Muscle of leg (tissue), 11 donors: Measurements from ENCODE around the gene PTPRT. TPM values are rescaled to one million over a fixed set of nuclear protein-coding genes. Genes with fewer than 3 reads are reported as not detected.
"Not testable (repeated sequence)": the region's sequence is repeated elsewhere in the genome, so short reads cannot be mapped to it uniquely, and the experiment has no call there.

ENCODE experiments used
- DNase-seq: peaks from one replicate; pipeline ENCODE4 v3.0.0; 2013
- H3K27ac ChIP-seq: one replicate; pipeline ENCODE4 v1.5.1; 2013; ENCODE audit warnings: mild to moderate bottlenecking, low read length, control low read depth
- H3K27me3 ChIP-seq: one replicate; pipeline ENCODE4 v1.6.1; 2013; ENCODE audit warnings: low read length; ENCODE audit not compliant: control insufficient read depth, insufficient read depth
- H3K36me3 ChIP-seq: one replicate; pipeline ENCODE4 v1.6.1; 2013; ENCODE audit warnings: low read length; ENCODE audit not compliant: control insufficient read depth, insufficient read depth
- H3K4me1 ChIP-seq: one replicate; pipeline ENCODE4 v1.6.1; 2013; ENCODE audit warnings: low read length; ENCODE audit not compliant: control insufficient read depth, insufficient read depth
- H3K4me3 ChIP-seq: one replicate; pipeline ENCODE4 v1.5.1; 2013; ENCODE audit warnings: low read length, control low read depth
- H3K9me3 ChIP-seq: replicated peaks from 2 replicates; pipeline ENCODE4 v1.6.1; 2013; ENCODE audit warnings: low read depth, low read length; ENCODE audit not compliant: control insufficient read depth
- WGBS: methylation state at CpG from one replicate; pipeline ENCODE4 v1.1.5; 2013; ENCODE audit warnings: missing lambda C conversion rate; ENCODE audit not compliant: insufficient coverage; 5-methylcytosine and 5-hydroxymethylcytosine counted together
- polyA plus RNA-seq, 8 donors: library from polyadenylated mRNA; unstranded; fragments of 120-200 nt; gene quantifications; one replicate each; pipeline versions ENCODE4 v1.2.1 to v1.2.3, GENCODE V29; 2013; ENCODE audit warnings: inconsistent platforms in 1 of 8, low replicate concordance in 1 of 8; ENCODE audit not compliant: insufficient read length in 8 of 8, insufficient read depth in 1 of 8
- total RNA-seq: library from RNA; stranded (reverse); fragments of 120-200 nt; gene quantifications from one replicate; pipeline ENCODE4 v1.2.4, GENCODE V29; 2013

Gene PTPRT
- total and polyA plus RNA-seq, 9 donors: 0.10 to 0.94 (median 0.51) TPM

- Histone ChIP-seq H3K27ac (no peak overlapping the region), H3K4me1 (no peaks in the 10 kb centered on the region), H3K27me3 (no peaks in the 10 kb centered on the region), H3K4me3 (no peak overlapping the region), H3K9me3 (no peaks in the 10 kb centered on the region), H3K36me3 (no peaks in the 10 kb centered on the region)
- no peak for DNase-seq
- 61% methylated on average over 4 of the region's 4 CpGs for WGBS
Measured at GRCh38 chr20:42260184-42260583, 929.5 kb downstream of the PTPRT start.

GRCh38 chr20:42259389-42259788, 930.3 kb downstream of the PTPRT start:
- H3K36me3 ChIP-seq: no peaks in the 10 kb centered on the region
- H3K4me1 ChIP-seq: no peaks in the 10 kb centered on the region
- WGBS: 87% methylated on average over 3 of the region's 4 CpGs
- DNase-seq: no peak
- H3K27ac ChIP-seq: no peak overlapping the region
- H3K9me3 ChIP-seq: no peaks in the 10 kb centered on the region
- no peak overlapping the region for H3K4me3 ChIP-seq
- no peaks in the 10 kb centered on the region for H3K27me3 ChIP-seq

- Histone ChIP-seq H3K9me3 (no peaks in the 10 kb centered on the region), H3K4me1 (no peaks in the 10 kb centered on the region), H3K36me3 (no peaks in the 10 kb centered on the region), H3K27me3 (no peaks in the 10 kb centered on the region), H3K4me3 (no peak overlapping the region), H3K27ac (no peak overlapping the region)
- WGBS: 100% methylated on average over 2 of the region's 6 CpGs
- no peak for DNase-seq
Measured at GRCh38 chr20:42258564-42259302, 931.0 kb downstream of the PTPRT start.

- DNase-seq: no peak
- no peaks in the 10 kb centered on the region for H3K4me1 ChIP-seq
- no peak overlapping the region for H3K4me3 ChIP-seq
- H3K27ac ChIP-seq: no peak overlapping the region
- no peaks in the 10 kb centered on the region for H3K36me3 ChIP-seq
- H3K9me3 ChIP-seq: no peaks in the 10 kb centered on the region
- no peaks in the 10 kb centered on the region for H3K27me3 ChIP-seq
- 29% methylated on average over 1 of the region's 3 CpGs for WGBS
Measured at GRCh38 chr20:42255821-42256220, 933.9 kb downstream of the PTPRT start.

- no peak for DNase-seq
- H3K36me3 ChIP-seq: no peaks in the 10 kb centered on the region
- 90% methylated on average over 2 of the region's 2 CpGs for WGBS
- H3K4me3 ChIP-seq: no peak overlapping the region
- no peaks in the 10 kb centered on the region for H3K9me3 ChIP-seq
- no peak overlapping the region for H3K27ac ChIP-seq
- no peaks in the 10 kb centered on the region for H3K27me3 ChIP-seq
- H3K4me1 ChIP-seq: no peaks in the 10 kb centered on the region
Measured at GRCh38 chr20:42254673-42255072, 935.0 kb downstream of the PTPRT start.

- Histone ChIP-seq H3K27me3 (no peaks in the 10 kb centered on the region), H3K4me3 (no peak overlapping the region), H3K9me3 (no peaks in the 10 kb centered on the region), H3K36me3 (no peaks in the 10 kb centered on the region), H3K4me1 (no peaks in the 10 kb centered on the region), H3K27ac (no peak overlapping the region)
- DNase-seq: no peak
- 69% methylated on average over 4 of the region's 4 CpGs for WGBS
Measured at GRCh38 chr20:42252116-42252515, 937.6 kb downstream of the PTPRT start.

- no peaks in the 10 kb centered on the region for H3K36me3 ChIP-seq
- H3K27ac ChIP-seq: no peak overlapping the region
- no peak overlapping the region for H3K4me3 ChIP-seq
- H3K27me3 ChIP-seq: no peaks in the 10 kb centered on the region
- no peak for DNase-seq
- 74% methylated on average over 9 of the region's 14 CpGs for WGBS
- H3K4me1 ChIP-seq: no peaks in the 10 kb centered on the region
- no peaks in the 10 kb centered on the region for H3K9me3 ChIP-seq
Measured at GRCh38 chr20:42218621-42219374, 970.9 kb downstream of the PTPRT start.

- WGBS: 73% methylated on average over 2 of the region's 2 CpGs
- Histone ChIP-seq H3K4me1 (no peaks in the 10 kb centered on the region), H3K27me3 (no peaks in the 10 kb centered on the region), H3K27ac (no peak overlapping the region), H3K36me3 (no peaks in the 10 kb centered on the region), H3K9me3 (no peaks in the 10 kb centered on the region), H3K4me3 (no peak overlapping the region)
- peak; percentile 30 for DNase-seq
Measured at GRCh38 chr20:42214074-42214473, 975.6 kb downstream of the PTPRT start.

GRCh38 chr20:42212391-42212790, 977.3 kb downstream of the PTPRT start:
- 73% methylated on average over 1 of the region's 3 CpGs for WGBS
- Histone ChIP-seq H3K9me3 (no peaks in the 10 kb centered on the region), H3K4me1 (no peaks in the 10 kb centered on the region), H3K27ac (no peak overlapping the region), H3K27me3 (no peaks in the 10 kb centered on the region), H3K4me3 (no peak overlapping the region), H3K36me3 (no peaks in the 10 kb centered on the region)
- DNase-seq: peak; percentile 16

GRCh38 chr20:42206557-42206956, 983.1 kb downstream of the PTPRT start:
- not testable (repeated sequence) for H3K27ac ChIP-seq, DNase-seq, H3K9me3 ChIP-seq, H3K4me3 ChIP-seq, H3K36me3 ChIP-seq, H3K4me1 ChIP-seq, H3K27me3 ChIP-seq
- 100% methylated on average over 2 of the region's 15 CpGs for WGBS
